NT2/D1 (cell line): Measurements from ENCODE around the gene GOLGA6C.
"Not testable (repeated sequence)": the region's sequence is repeated elsewhere in the genome, so short reads cannot be mapped to it uniquely, and the experiment has no call there.

ENCODE experiments used
- SUZ12 ChIP-seq: IDR thresholded peaks from 2 replicates; pipeline ENCODE4 v1.6.1; 2011; ENCODE audit not compliant: insufficient read length, insufficient read depth; ENCODE audit errors: extremely low read depth
- ZNF274 ChIP-seq: IDR thresholded peaks from 2 replicates; pipeline ENCODE4 v1.6.1; 2011; ENCODE audit warnings: mild to moderate bottlenecking, low read depth, low read length

GRCh38 chr15:75225102-75225836 lies 32.9 kb upstream of the GOLGA6C start:
- TF ChIP-seq SUZ12, ZNF274: not testable (repeated sequence)
